Measurements from ENCODE around the gene CAPN10.

Gene CAPN10

GRCh38 chr2:240642061-240642805 is 55.7 kb downstream of the CAPN10 start:
- H3K27ac Mint-ChIP-seq: no peak overlapping the region
- no peaks in the 10 kb centered on the region for H3K36me3 Mint-ChIP-seq (ENCODE audit: low read depth)
- H3K27me3 Mint-ChIP-seq (ENCODE audit: low read depth, poor library complexity): peaks cover 57% of the 10 kb centered on the region
- no peak overlapping the region for H3K4me3 Mint-ChIP-seq
- TF ChIP-seq CTCF (IDR thresholded peaks at IDR 0.05): no peak
- H3K4me1 Mint-ChIP-seq: peaks cover 11% of the 10 kb centered on the region
- H3K9me3 Mint-ChIP-seq: peaks cover 8% of the 10 kb centered on the region
- no peak for DNase-seq

GRCh38 chr2:240642806-240643092 is 56.2 kb downstream of the CAPN10 start:
- DNase-seq: no peak
- no peak for TF ChIP-seq CTCF (IDR thresholded peaks at IDR 0.05)
- Mint-ChIP-seq H3K36me3 (ENCODE audit: low read depth) (no peaks in the 10 kb centered on the region), H3K4me3 (no peak overlapping the region), H3K27ac (no peak overlapping the region), H3K9me3 (peaks cover 8% of the 10 kb centered on the region), H3K4me1 (peaks cover 16% of the 10 kb centered on the region), H3K27me3 (ENCODE audit: low read depth, poor library complexity) (peaks cover 57% of the 10 kb centered on the region)

- H3K27ac Mint-ChIP-seq: no peak overlapping the region
- H3K27me3 Mint-ChIP-seq (ENCODE audit: low read depth, poor library complexity): peaks cover 57% of the 10 kb centered on the region
- no peak for DNase-seq
- no peak overlapping the region for H3K4me3 Mint-ChIP-seq
- no peaks in the 10 kb centered on the region for H3K36me3 Mint-ChIP-seq (ENCODE audit: low read depth)
- H3K9me3 Mint-ChIP-seq: peaks cover 5% of the 10 kb centered on the region
- peaks cover 18% of the 10 kb centered on the region for H3K4me1 Mint-ChIP-seq
- TF ChIP-seq CTCF (IDR thresholded peaks at IDR 0.05): no peak
Observed at GRCh38 chr2:240643093-240643810, 56.7 kb downstream of the CAPN10 start.

GRCh38 chr2:240643811-240644150 is 57.2 kb downstream of the CAPN10 start:
- DNase-seq: no peak
- Mint-ChIP-seq H3K4me3 (no peak overlapping the region), H3K4me1 (peaks cover 23% of the 10 kb centered on the region), H3K27me3 (ENCODE audit: low read depth, poor library complexity) (peaks cover 57% of the 10 kb centered on the region), H3K36me3 (ENCODE audit: low read depth) (no peaks in the 10 kb centered on the region), H3K27ac (no peak overlapping the region), H3K9me3 (peaks cover 2% of the 10 kb centered on the region)
- no peak for TF ChIP-seq CTCF (IDR thresholded peaks at IDR 0.05)

DNA sequence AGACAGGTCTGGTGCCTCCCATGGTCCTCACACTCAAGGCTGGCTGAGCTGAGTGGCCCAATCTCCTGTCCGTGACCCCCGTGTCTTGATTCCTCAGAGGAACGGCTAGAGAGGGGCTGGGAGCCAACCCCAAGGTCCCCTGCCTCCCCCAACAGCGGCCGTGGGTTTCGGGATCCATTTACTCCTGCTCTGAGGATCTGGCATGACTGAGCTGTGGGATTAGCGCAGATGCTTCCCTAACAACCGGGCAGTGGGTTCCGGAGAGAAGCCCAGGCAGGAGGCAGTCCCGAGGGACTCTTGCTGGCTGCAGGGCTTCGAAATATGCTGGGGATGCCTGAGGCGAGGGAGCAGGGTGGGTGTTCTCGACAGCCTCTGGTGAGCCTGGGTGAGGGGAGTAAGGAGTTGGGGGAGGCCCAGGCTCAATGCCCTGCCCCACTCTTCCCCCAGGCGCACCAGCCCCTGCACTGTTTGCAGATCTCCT is 57.7 kb downstream of the CAPN10 start:
- no peak for TF ChIP-seq CTCF (IDR thresholded peaks at IDR 0.05)
- H3K27ac Mint-ChIP-seq: no peak overlapping the region
- DNase-seq: no peak

More for the DNA sequence above, 57.7 kb downstream of the CAPN10 start:
- Mint-ChIP-seq H3K4me3 (no peak overlapping the region), H3K9me3 (no peaks in the 10 kb centered on the region), H3K36me3 (ENCODE audit: low read depth) (no peaks in the 10 kb centered on the region), H3K27me3 (ENCODE audit: low read depth, poor library complexity) (peaks cover 57% of the 10 kb centered on the region), H3K4me1 (peaks cover 27% of the 10 kb centered on the region)
